HG02571 (cell line): ENCODE results near the gene HAVCR2.
"Not testable (repeated sequence)": the region's sequence is repeated elsewhere in the genome, so short reads cannot be mapped to it uniquely, and the experiment has no call there.

Source experiments
- ATAC-seq: cut with Tn5 transposase; IDR thresholded peaks from one replicate; pipeline ENCODE4 v1.9.1; 2021; ENCODE audit warnings: mild to moderate bottlenecking, moderate library complexity; ENCODE audit not compliant: unreplicated experiment

HAVCR2 gene

GRCh38 chr5:157100140-157100679 lies 8.6 kb downstream of the HAVCR2 start:
- ATAC-seq, result peak; percentile 49

GRCh38 chr5:157088342-157088990 lies 20.4 kb downstream of the HAVCR2 start:
- no peak for ATAC-seq

DNA sequence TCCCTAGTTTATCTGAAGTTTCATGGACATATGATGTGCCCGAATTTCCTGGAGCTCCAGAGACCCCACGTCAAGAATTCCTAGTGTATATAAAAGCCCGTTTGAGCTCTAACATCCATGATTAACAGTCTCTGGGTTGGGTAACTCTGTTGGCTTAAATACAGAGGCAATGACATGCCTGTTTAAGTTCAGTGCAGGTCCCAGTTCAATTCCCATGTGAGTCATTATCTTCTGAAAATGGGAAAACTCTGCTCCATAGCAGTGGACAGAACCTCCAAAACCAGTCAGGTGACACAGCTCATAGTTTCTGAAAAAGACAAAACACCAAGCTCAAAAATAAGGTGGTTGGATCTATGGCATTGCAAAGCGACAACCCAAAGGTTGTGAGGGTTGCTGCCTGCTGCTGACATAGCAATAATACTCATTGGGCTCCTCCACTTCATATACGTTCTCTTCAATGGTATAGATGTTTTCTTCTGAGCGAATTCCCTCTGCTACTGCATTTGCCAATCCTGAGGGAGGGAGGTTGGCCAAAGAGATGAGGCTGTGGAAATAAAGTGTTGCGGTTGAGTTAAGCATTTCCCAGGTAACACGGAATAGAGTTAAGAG lies 22.0 kb downstream of the HAVCR2 start:
- no peak for ATAC-seq

DNA sequence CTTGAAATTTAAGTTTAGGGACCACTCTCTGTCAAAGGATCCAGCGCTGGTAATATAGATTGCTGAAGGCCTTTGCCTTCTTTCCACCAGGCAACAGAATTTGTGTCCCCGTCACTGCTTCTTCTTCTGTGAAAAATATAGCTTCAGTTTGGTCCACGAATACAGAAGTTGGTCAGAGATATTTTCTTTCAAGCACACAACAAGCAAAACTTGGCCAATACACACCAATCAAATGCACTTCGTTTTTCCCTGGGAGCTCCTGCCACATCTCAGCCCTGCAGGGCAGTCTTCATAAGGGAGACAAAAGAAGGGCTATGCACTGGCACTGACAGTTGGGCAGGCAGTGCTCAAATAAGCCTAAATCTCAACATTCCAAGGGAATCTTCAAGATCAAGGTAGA lies 22.9 kb downstream of the HAVCR2 start:
- no peak for ATAC-seq

- no peak for ATAC-seq
These were observed 28.6 kb downstream of the HAVCR2 start for GRCh38 chr5:157080286-157080685.

DNA sequence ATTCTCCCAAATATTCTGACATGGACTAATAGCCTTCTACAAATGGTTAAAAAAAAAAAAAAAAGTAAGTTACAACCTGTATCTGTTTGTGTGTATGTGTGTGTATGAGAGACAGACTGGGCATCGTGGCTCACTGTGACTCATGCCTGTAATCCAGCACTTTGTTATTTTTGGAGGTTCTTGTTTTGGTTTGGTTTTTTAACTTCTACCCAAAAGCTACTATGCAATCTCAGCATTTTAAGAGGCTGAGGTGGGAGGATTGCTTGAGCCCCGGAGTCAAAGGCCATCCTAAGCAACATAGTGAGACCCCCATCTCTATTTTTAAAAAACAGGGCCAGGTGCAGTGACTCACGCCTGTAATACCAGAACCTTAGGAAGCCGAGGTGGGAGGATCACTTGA lies 32.3 kb downstream of the HAVCR2 start:
- ATAC-seq, result no peak

DNA sequence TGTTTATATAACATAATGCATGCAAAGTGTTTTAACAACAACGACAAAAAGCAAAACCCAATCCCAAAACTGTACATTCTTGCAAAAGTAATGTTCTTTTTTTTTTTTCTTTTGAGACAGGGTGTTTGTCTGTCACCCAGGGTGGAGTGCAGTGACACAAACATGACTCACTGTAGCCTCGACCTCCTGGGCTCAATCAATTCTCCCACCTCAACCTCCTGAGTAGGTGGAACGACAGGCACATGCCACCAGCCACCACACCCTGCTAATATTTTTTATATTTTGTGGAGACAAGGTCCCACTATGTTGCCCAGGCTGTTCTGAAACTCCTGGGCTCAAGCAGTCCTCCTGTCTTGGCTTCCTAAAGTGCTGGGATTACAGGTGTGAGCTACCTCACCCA lies 36.3 kb downstream of the HAVCR2 start:
- ATAC-seq, result no peak

- no peak for ATAC-seq
These were observed 38.9 kb downstream of the HAVCR2 start for GRCh38 chr5:157069949-157070348.

DNA sequence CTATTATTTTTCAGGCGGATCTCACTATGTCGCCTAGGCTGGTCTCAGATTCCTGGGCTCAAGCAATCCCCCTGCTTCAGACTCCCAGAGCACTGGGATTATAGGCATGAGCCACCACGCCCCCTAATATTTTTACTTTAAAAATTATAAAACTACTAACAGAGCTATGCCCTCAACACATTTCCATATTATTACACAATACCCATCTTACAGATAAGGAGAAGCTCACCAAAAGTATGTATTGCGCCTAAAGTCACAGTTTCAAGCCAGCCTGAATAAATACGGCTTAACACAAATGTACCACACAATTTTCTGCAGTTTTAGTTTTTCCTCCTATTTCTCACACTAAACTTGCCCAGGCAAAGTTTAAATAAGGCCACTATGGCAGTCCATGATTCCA lies 40.1 kb downstream of the HAVCR2 start:
- ATAC-seq, result no peak

GRCh38 chr5:157068339-157068738 lies 40.5 kb downstream of the HAVCR2 start:
- ATAC-seq, result no peak

GRCh38 chr5:157067005-157067404 lies 41.8 kb downstream of the HAVCR2 start:
- ATAC-seq, result no peak

DNA sequence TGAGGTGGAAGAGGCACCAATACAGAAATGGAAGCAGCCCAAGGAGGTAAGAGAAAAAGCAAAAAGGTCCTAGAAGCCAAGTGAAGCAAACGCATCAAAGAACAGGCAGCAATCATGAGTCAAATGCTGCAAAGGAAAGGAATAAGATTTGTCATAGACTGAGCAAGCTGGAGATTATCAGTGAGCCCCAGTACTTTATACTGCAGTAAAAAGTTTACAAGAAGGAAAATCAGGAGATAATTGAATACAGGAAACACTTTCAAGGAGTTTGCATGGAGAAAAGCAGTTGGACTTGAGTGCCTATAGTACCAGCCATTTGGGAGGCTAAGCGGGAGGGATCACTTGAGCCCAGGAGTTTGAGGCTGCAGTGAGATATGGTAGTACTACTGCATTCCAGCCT lies 42.8 kb downstream of the HAVCR2 start:
- no peak for ATAC-seq

DNA sequence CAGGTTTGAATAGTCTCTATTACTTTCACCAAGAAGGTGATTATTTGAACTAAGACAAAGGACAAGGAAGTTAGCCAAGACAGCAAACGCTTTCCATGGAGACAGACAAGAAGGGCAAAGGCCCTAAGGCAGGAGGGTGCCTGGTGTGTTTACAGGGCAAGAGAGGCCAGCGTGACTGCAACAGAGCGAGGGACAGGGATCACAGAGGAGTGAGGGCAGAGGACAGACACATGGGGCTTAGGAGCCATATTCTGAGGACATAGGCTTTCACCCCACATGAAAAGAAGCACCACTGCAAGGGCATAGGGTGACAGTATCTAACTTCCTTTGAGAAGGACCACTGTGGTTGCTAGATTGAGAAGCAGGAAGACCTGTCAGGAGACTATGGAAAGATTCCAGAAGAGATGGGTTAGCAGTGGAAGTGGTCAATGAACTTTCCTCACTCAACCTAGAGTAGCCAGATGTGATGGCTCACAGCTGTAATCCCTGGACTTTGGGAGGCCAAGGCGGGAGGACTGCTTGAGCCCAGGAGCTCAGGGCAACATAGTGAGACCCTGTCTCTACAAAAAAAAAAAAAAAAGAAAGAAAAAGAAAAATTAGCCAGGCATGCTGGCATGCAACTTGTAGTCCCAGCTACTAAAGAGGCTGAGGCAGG lies 44.9 kb downstream of the HAVCR2 start:
- ATAC-seq, result no peak

- ATAC-seq, result no peak
These were observed 49.0 kb downstream of the HAVCR2 start for GRCh38 chr5:157059891-157060290.

DNA sequence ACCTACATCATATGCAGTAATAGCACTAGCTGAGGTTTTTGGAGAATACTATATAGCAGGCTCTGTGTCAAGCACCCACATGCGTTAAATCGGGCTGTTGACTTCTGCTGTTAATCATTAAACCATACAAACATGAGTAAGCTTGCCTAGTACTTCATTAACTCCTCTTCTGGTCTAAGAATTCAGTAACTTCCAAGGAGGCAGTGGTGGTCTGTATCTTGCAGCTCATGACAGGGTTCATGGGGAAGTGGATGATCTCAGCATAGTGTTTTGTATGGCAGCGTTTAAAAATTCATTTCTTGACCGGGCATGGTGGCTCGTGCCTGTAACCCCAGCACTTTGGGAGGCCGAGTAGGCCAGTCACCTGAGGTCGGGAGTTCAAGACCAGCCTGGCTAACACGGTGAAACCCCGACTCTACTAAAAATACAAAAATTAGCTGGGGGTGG lies 49.7 kb downstream of the HAVCR2 start, which contains the start of gene HAVCR1:
TSS of gene HAVCR1 (minus strand) at position 24 of the 447 bp plus-strand sequence. CDS start 1,173 bp downstream, outside the sequence.
- ATAC-seq, result no peak

GRCh38 chr5:157057459-157058370 lies 51.1 kb downstream of the HAVCR2 start:
- no peak for ATAC-seq

- ATAC-seq, result not testable (repeated sequence)
These were observed 52.0 kb downstream of the HAVCR2 start for GRCh38 chr5:157056848-157057247.

- no peak for ATAC-seq
These were observed 57.1 kb downstream of the HAVCR2 start for GRCh38 chr5:157051604-157052245.

DNA sequence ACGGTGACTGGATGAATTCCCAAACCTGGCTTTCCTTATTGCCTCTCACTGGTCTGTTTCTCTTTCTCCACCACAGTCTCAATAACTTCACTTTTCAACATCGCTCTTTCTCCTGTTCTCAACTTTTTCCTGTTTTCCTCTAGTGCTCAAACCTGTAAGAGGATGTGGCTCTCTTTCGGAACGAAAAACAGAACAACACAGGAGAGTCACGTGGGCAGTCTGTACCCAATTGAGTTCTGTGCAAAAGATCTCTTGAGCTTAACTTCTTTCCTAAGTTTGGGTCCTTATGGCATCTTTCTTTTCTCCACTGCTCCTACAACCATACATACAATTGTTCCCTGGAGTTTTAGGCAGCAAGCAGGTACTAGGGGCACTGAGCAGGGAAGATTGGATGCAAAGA lies 58.8 kb downstream of the HAVCR2 start:
- ATAC-seq, result no peak

GRCh38 chr5:157049605-157050004 lies 59.2 kb downstream of the HAVCR2 start:
- ATAC-seq, result no peak
